HEK293 (cell line): ENCODE results near the gene P2RY11.

Experiments
- CTCF ChIA-PET: fragments of 350-600 bp; formaldehyde crosslinking; extraction: SDS; loops from one replicate; lab custom pipeline; 2021; ENCODE audit warnings: antibody characterized with exemption; lab: Yijun Ruan, JAX
- POLR2A ChIA-PET: fragments of 300-600 bp; formaldehyde crosslinking; extraction: SDS; loops from one replicate; lab custom pipeline; 2020; ENCODE audit warnings: antibody characterized with exemption, inconsistent platforms; lab: Yijun Ruan, JAX
- H3K27ac ChIP-seq: fragments of 200-500 bp; sonication (Bioruptor generic); 2 replicates; pipeline ENCODE4 v1.5.1; 2014; ENCODE audit warnings: low read depth, low read length, control low read depth, inconsistent platforms; ENCODE audit errors: extremely low read depth
- H3K36me3 ChIP-seq, 2 experiments: fragments of 200-500 bp in 1 of 2; sonication (Bioruptor generic) in 1 of 2; 1 replicate in 1 of 2; 2 replicates in 1 of 2; pipeline ENCODE4 v1.5.1; 2014 to 2017; ENCODE audit warnings: inconsistent platforms in 2 of 2, low read length in 2 of 2; ENCODE audit not compliant: control insufficient read depth in 2 of 2, insufficient read depth in 1 of 2
- H3K4me1 ChIP-seq: fragments of 200-500 bp; sonication (Bioruptor generic); 2 replicates; pipeline ENCODE4 v1.5.1; 2014; ENCODE audit warnings: mild to moderate bottlenecking, low read length, inconsistent platforms; ENCODE audit not compliant: control insufficient read depth, insufficient read depth
- H3K4me3 ChIP-seq: 2 replicates; pipeline ENCODE4 v1.5.1; 2011; ENCODE audit warnings: low read depth, mild to moderate bottlenecking, control low read depth, low read length, moderate library complexity
- H3K9me3 ChIP-seq: fragments of 200-500 bp; sonication (Bioruptor generic); 2 replicates; pipeline ENCODE4 v1.5.1; 2014; ENCODE audit warnings: low read depth, low read length, inconsistent platforms; ENCODE audit not compliant: control insufficient read depth, insufficient read depth
- AEBP2 ChIP-seq: fragments of 450-650 bp; formaldehyde crosslinking; IDR thresholded peaks from 2 replicates; pipeline ENCODE4 v1.5.1; 2016; ENCODE audit warnings: missing biosample characterization, missing genetic modification characterization, borderline replicate concordance
- BCL11A ChIP-seq: fragments of 450-650 bp; formaldehyde crosslinking; IDR thresholded peaks from 2 replicates; pipeline ENCODE4 v1.5.1; 2016; ENCODE audit warnings: low read depth, missing biosample characterization, missing genetic modification characterization
- SP2 ChIP-seq: fragments of 450-650 bp; formaldehyde crosslinking; IDR thresholded peaks from 2 replicates; pipeline ENCODE4 v1.5.1; 2016; ENCODE audit warnings: missing biosample characterization, missing genetic modification characterization
- TRIM28 ChIP-seq: IDR thresholded peaks from 2 replicates; pipeline ENCODE4 v1.6.1; 2011; ENCODE audit warnings: low read length, control low read depth, borderline replicate concordance
- ZBTB10 ChIP-seq: fragments of 450-650 bp; formaldehyde crosslinking; IDR thresholded peaks from 2 replicates; pipeline ENCODE4 v1.5.1; 2016; ENCODE audit warnings: missing biosample characterization, missing genetic modification characterization
- ZEB2 ChIP-seq: fragments of 450-650 bp; formaldehyde crosslinking; IDR thresholded peaks from 2 replicates; pipeline ENCODE4 v1.5.1; 2016; ENCODE audit warnings: missing biosample characterization, missing genetic modification characterization
- ZNF211 ChIP-seq: fragments of 450-650 bp; formaldehyde crosslinking; IDR thresholded peaks from 2 replicates; pipeline ENCODE4 v1.5.1; 2016; ENCODE audit warnings: low read depth, missing biosample characterization, missing genetic modification characterization
- ZNF416 ChIP-seq: fragments of 450-650 bp; formaldehyde crosslinking; IDR thresholded peaks from 2 replicates; pipeline ENCODE4 v1.5.1; 2016; ENCODE audit warnings: missing biosample characterization, missing genetic modification characterization
- ZNF585B ChIP-seq: fragments of 450-650 bp; formaldehyde crosslinking; IDR thresholded peaks from 2 replicates; pipeline ENCODE4 v1.5.1; 2016; ENCODE audit warnings: missing biosample characterization, missing genetic modification characterization
- ZNF626 ChIP-seq: fragments of 450-650 bp; sonication (Bioruptor Pico); formaldehyde crosslinking; IDR thresholded peaks from 2 replicates; pipeline ENCODE4 v1.5.1; 2018; ENCODE audit warnings: missing biosample characterization, missing genetic modification characterization, inconsistent platforms
- ZNF639 ChIP-seq: fragments of 450-650 bp; formaldehyde crosslinking; IDR thresholded peaks from 2 replicates; pipeline ENCODE4 v1.5.1; 2016; ENCODE audit warnings: missing biosample characterization, missing genetic modification characterization
- ZNF645 ChIP-seq: fragments of 450-650 bp; formaldehyde crosslinking; IDR thresholded peaks from 2 replicates; pipeline ENCODE4; 2016; ENCODE audit warnings: missing biosample characterization, missing genetic modification characterization
- ZNF692 ChIP-seq: fragments of 450-650 bp; formaldehyde crosslinking; IDR thresholded peaks from 2 replicates; pipeline ENCODE4 v1.5.1; 2016; ENCODE audit warnings: missing biosample characterization, missing genetic modification characterization
- ZNF777 ChIP-seq: fragments of 450-650 bp; formaldehyde crosslinking; IDR thresholded peaks from 2 replicates; pipeline ENCODE4 v1.5.1; 2017; ENCODE audit warnings: missing biosample characterization, missing genetic modification characterization, borderline replicate concordance
- ZXDB ChIP-seq: fragments of 450-650 bp; formaldehyde crosslinking; IDR thresholded peaks from 2 replicates; pipeline ENCODE4 v1.5.1; 2016; ENCODE audit warnings: missing biosample characterization, missing genetic modification characterization

The P2RY11 gene

GRCh38 chr19:10159610-10160009 is 48.1 kb downstream of the P2RY11 start (continued):
- TF ChIP-seq ZNF645 (tag by site-specific recombination) (no peak), ZNF585B (tag by site-specific recombination) (no peak), BCL11A (tag by site-specific recombination) (no peak), ZNF692 (tag by site-specific recombination) (no peak), ZXDB (no peak), AEBP2 (tag by site-specific recombination) (no peak), ZNF626 (tag by site-specific recombination) (no peak)
- TF ChIP-seq, all 188 proteins: peak for 0

- CTCF ChIA-PET, result interaction anchor here (0.9 kb wide), 1 partner anchor 254 kb away, joined by 3 read pairs; no protein-coding TSS in a partner anchor
- Histone ChIP-seq H3K4me1 (no peaks in the 10 kb centered on the region), H3K36me3 (peaks cover 75 to 98% of the 10 kb centered on the region in 2 experiments), H3K27ac (no peak overlapping the region), H3K9me3 (no peaks in the 10 kb centered on the region), H3K4me3 (no peak overlapping the region)
- POLR2A ChIA-PET, result interaction anchor here (1.0 kb wide), 1 partner anchor 32 kb away, joined by 3 read pairs; no protein-coding TSS in a partner anchor
- no peak for TF ChIP-seq SP2 (tag by site-specific recombination)
- no peak for TF ChIP-seq ZEB2
- TF ChIP-seq ZNF777, result no peak
- TF ChIP-seq TRIM28, result no peak
- TF ChIP-seq ZBTB10, result no peak
- TF ChIP-seq ZNF639 (tag by site-specific recombination), result no peak
- no peak for TF ChIP-seq ZNF416 (tag by site-specific recombination)
- TF ChIP-seq ZNF211, result no peak
These were observed 52.0 kb downstream of the P2RY11 start for GRCh38 chr19:10163536-10163935.
